ENCODE results near the gene THRA. TPM values are rescaled to one million over a fixed set of nuclear protein-coding genes. Genes with fewer than 3 reads are reported as not detected.

The THRA gene
- total RNA-seq, 2 donors from 2014 or later, result 64.8 to 75.0 TPM

DNA sequence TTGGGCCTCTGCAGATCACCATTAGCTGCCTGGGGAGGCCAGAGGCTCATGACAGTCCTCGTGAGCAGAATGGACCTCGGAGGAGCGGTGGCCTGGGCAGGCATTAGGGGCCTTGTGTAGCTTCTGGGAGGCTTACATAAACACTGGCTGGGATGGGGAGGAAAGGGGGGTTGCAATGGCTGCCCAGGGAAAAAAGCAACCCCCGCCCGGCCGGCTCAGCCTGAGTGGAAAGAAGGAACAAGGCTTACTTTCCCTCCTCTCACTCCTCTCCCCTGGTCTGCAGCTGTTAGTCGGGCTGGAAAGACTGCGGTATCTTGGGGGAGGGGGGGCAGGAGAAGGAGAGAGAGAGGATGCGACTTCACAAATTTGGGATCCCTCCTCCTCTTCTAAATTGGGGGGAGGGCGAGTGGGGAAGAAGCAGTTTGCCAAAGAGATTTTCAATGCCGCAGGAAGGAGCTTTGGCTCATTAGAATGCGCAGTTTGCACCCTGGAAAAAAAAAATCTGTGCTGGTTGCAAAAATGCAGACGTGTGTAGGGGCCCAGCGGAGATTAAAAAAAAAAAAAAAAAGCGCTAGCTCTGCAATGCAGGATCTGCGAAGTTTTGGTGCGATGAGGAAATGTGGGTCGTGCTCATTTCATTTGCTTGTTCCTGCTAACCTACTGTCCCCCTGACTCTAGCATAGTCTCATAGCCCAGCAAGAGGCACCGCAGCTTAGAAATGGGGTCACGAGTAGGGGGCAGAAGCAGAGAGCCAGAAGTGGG lies 44.2 kb downstream of the THRA start:
- ATAC-seq (ENCODE audit: insufficient number of reproducible peaks, low FRiP score, low read depth) (no peak), DNase-seq (ENCODE audit: low spot score) (no peak)
- H3K27me3 ChIP-seq (replicated peaks; ENCODE audit: insufficient read depth), result no peaks in the 10 kb centered on the region
- H3K4me3 ChIP-seq, result no peak overlapping the region
- H3K4me1 ChIP-seq (ENCODE audit: control insufficient read depth in 1 of 2, low read depth in 2 of 2), result peaks cover 44 to 91% of the 10 kb centered on the region in 2 donors
- no peaks in the 10 kb centered on the region for H3K36me3 ChIP-seq
- H3K27ac ChIP-seq, result peak overlapping the region; percentile 88 to 97
- TF ChIP-seq, protein P1, sequence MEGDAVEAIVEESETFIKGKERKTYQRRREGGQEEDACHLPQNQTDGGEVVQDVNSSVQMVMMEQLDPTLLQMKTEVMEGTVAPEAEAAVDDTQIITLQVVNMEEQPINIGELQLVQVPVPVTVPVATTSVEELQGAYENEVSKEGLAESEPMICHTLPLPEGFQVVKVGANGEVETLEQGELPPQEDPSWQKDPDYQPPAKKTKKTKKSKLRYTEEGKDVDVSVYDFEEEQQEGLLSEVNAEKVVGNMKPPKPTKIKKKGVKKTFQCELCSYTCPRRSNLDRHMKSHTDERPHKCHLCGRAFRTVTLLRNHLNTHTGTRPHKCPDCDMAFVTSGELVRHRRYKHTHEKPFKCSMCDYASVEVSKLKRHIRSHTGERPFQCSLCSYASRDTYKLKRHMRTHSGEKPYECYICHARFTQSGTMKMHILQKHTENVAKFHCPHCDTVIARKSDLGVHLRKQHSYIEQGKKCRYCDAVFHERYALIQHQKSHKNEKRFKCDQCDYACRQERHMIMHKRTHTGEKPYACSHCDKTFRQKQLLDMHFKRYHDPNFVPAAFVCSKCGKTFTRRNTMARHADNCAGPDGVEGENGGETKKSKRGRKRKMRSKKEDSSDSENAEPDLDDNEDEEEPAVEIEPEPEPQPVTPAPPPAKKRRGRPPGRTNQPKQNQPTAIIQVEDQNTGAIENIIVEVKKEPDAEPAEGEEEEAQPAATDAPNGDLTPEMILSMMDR (IDR thresholded peaks at IDR 0.05), result no peak
- H3K9me3 ChIP-seq, result no peaks in the 10 kb centered on the region

DNA sequence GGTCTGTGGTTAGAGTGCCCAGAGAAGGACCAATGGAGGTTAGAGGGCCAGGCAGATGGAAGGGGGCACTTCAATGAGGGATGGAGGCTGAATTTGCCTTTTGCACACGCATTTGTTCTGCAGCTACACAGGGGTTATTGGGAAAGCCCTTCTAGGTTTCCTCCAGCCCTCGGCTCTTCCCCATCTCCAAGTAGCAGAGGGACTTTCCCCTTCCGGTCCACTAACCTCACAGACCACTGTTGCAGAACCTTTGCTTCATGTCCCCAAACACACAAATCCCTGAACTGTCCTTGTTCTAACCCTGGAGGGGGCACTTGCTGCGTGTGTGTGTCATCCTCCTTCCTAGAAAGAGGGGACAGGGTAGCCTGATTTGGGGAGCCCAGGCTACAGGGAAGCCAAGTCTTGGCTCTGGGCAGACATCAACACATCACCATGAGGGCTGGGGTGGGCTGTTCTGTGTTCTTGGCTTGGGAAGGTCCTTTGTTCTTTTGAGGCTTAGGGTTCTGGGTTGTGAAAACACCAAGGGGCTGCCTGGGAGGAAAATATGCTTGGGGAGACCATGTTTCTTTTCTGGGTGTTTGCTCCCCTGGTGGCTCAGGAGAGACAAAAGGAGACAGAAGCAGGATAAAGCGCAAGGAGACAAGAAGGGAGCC lies 44.9 kb downstream of the THRA start:
- Histone ChIP-seq H3K4me1 (ENCODE audit: control insufficient read depth in 1 of 2, low read depth in 2 of 2) (peaks cover 52 to 94% of the 10 kb centered on the region in 2 donors), H3K27me3 (replicated peaks; ENCODE audit: insufficient read depth) (no peaks in the 10 kb centered on the region), H3K36me3 (no peaks in the 10 kb centered on the region), H3K27ac (peak overlapping the region; percentile 88 to 97), H3K4me3 (peak overlapping the region; percentile 52), H3K9me3 (no peaks in the 10 kb centered on the region)
- ATAC-seq (ENCODE audit: insufficient number of reproducible peaks, low FRiP score, low read depth) (no peak), DNase-seq (ENCODE audit: low spot score) (no peak)
- TF ChIP-seq, protein P1 (IDR thresholded peaks at IDR 0.05), result no peak

DNA sequence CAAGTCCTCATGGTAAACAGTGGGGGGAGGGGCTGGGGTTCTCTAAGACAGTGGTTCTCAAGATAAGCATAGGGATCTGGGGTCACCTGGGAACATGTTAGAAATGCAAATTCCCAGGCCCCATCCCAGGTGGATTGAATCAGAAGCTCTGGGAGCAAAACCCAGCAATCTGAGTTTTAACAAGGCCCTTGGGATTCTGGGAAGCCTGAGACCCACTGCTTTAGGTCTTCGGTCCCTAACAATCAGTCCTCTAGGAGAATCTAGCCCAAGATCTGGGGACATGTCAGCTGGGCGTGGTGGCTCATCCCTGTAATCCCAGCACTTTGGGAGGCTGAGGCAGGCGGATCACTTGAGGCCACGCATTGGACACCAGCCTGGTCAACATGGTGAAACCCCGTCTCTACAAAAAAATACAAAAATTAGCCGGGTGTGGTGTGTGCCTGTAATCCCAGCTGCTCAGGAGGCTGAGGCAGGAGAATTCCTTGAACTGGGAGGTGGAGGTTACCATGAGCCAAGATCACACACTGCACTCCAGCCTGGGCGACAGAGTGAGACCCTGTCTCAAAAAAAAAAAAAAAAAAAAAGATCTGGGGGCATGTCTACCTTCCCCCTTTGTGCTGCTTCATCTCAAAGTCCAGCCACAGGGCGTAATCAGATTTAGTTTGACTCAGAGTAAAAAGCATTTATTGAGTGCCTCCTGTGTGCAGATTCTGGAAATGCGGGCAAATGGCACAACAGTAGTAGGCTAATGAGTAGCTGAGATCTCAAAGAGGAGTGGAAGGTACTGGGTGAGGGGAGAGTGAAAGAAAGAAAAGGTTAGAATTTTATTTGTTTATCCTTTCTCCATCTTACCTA lies 46.4 kb downstream of the THRA start:
- DNase-seq (ENCODE audit: low spot score), result no peak
- Histone ChIP-seq H3K36me3 (no peaks in the 10 kb centered on the region), H3K27me3 (replicated peaks; ENCODE audit: insufficient read depth) (no peaks in the 10 kb centered on the region), H3K9me3 (no peaks in the 10 kb centered on the region), H3K4me1 (ENCODE audit: control insufficient read depth in 1 of 2, low read depth in 2 of 2) (peaks cover 62 to 91% of the 10 kb centered on the region in 2 donors), H3K27ac (peak overlapping the region; percentile 88 to 97), H3K4me3 (no peak overlapping the region)
- ATAC-seq (ENCODE audit: insufficient number of reproducible peaks, low FRiP score, low read depth), result no peak
- TF ChIP-seq, protein P1 (IDR thresholded peaks at IDR 0.05), result no peak

DNA sequence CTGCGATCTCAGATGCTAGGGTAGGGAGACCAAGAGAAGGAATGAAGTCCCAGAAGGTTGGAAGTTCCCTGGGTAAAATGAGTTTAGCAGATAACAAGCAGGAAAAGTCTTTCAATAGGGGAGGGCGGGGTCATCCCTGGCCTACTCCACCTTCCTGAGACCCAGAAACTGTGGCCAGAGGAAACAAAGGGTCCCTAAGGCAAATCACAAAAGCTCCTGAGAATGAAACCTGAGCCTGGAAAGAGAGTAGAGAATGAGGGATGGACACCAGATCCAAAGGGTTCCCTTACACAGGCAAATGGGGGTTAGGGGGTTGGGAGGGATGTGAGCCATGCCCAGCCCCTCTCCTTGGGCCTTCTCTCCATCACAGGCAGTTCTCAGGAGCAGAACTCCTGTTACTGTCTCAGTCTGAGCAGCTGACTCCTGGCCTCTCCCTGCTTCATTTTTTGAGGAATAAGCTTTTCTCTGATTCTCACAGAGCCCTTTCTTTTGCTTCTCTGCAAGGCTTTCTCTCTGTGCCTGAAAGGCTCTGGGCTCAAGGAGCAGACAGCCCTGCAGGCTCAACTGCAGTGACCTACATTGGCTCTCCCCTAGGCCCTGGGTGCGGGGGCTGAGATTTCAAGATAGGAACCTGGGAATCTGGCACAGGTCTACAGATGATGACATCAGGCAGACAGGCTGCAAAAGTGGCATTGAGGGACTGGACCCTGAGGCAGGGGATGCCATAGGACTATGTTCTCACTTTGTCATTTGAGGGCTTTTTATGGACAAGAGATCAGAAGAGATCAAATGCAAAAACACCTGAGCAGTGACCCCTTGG lies 47.5 kb downstream of the THRA start:
- DNase-seq (ENCODE audit: low spot score), result no peak
- H3K27ac ChIP-seq, result peak overlapping the region; percentile 88 to 97
- H3K9me3 ChIP-seq, result no peaks in the 10 kb centered on the region
- H3K4me3 ChIP-seq, result peak overlapping the region; percentile 53
- H3K36me3 ChIP-seq, result no peaks in the 10 kb centered on the region
- H3K4me1 ChIP-seq (ENCODE audit: control insufficient read depth in 1 of 2, low read depth in 2 of 2), result peaks cover 61 to 91% of the 10 kb centered on the region in 2 donors
- ATAC-seq (ENCODE audit: insufficient number of reproducible peaks, low FRiP score, low read depth), result no peak
- TF ChIP-seq, protein P1 (IDR thresholded peaks at IDR 0.05), result no peak
- H3K27me3 ChIP-seq (replicated peaks; ENCODE audit: insufficient read depth), result no peaks in the 10 kb centered on the region
